A549 (cell line): Measurements from ENCODE around the gene CRYGN.

ENCODE experiments used
- CEBPB ChIP-seq, 2 experiments: fragments of >200 bp in 1 of 2; sonication (Bioruptor Twin) in 1 of 2; formaldehyde crosslinking in 1 of 2; IDR thresholded peaks; 2 replicates each; pipeline ENCODE4 v1.6.1; 2012 to 2016
- CHD2 ChIP-seq: fragments of 150-350 bp; IDR thresholded peaks from 2 replicates; pipeline ENCODE4 v1.6.1; 2014; ENCODE audit warnings: low read length; ENCODE audit not compliant: partially characterized antibody
- CTCF ChIP-seq: fragments of >200 bp; sonication (Bioruptor Twin); formaldehyde crosslinking; IDR thresholded peaks from 3 replicates; pipeline ENCODE4 v1.5.1; 2016
- JUNB ChIP-seq: fragments of >200 bp; sonication (Bioruptor Twin); formaldehyde crosslinking; IDR thresholded peaks from 2 replicates; pipeline ENCODE4 v1.6.1; 2016
- KDM1A ChIP-seq: fragments of 200-600 bp; sonication (generic); IDR thresholded peaks from 2 replicates; pipeline ENCODE4 v1.6.1; 2016; ENCODE audit warnings: low read depth, mild to moderate bottlenecking
- MAFK ChIP-seq: fragments of 450-650 bp; IDR thresholded peaks from 2 replicates; pipeline ENCODE4 v1.6.1; 2014; ENCODE audit not compliant: partially characterized antibody
- NR3C1 ChIP-seq: fragments of >200 bp; sonication (Bioruptor Twin); formaldehyde crosslinking; IDR thresholded peaks from 3 replicates; pipeline ENCODE4 v1.6.1; 2017
- PHF8 ChIP-seq: fragments of 200-600 bp; sonication (generic); IDR thresholded peaks from 2 replicates; pipeline ENCODE4 v1.6.1; 2016; ENCODE audit warnings: low read depth, mild to moderate bottlenecking, antibody characterized with exemption, moderate library complexity, borderline replicate concordance
- POLR2A ChIP-seq: IDR thresholded peaks from 2 replicates; pipeline ENCODE4 v1.6.1; 2012; ENCODE audit warnings: mild to moderate bottlenecking, low read length
- RAD21 ChIP-seq, 2 experiments: fragments of >200 bp in 1 of 2; sonication (Bioruptor Twin) in 1 of 2; formaldehyde crosslinking in 1 of 2; IDR thresholded peaks in 1 of 2; conservative IDR thresholded peaks in 1 of 2; 2 replicates in 1 of 2; 3 replicates in 1 of 2; pipeline ENCODE4 v1.6.1; 2012 to 2018; ENCODE audit warnings: inconsistent platforms in 1 of 2
- RCOR1 ChIP-seq: fragments of 150-350 bp; IDR thresholded peaks from 2 replicates; pipeline ENCODE4 v1.6.1; 2014; ENCODE audit warnings: antibody characterized with exemption, low read length, low read depth
- SMC3 ChIP-seq: fragments of >200 bp; sonication (Bioruptor Twin); formaldehyde crosslinking; IDR thresholded peaks from 3 replicates; pipeline ENCODE4 v1.6.1; 2018; ENCODE audit warnings: inconsistent platforms
- ZFP36 ChIP-seq: fragments of 450-650 bp; IDR thresholded peaks from 2 replicates; pipeline ENCODE4 v1.6.1; 2014; ENCODE audit warnings: borderline replicate concordance; ENCODE audit not compliant: partially characterized antibody

GRCh38 chr7:151436446-151437158, 3.3 kb downstream of the CRYGN start:
- TF ChIP-seq RCOR1 (no peak), POLR2A (no peak), CTCF (no peak), CHD2 (no peak), MAFK (no peak), KDM1A (no peak), PHF8 (no peak), NR3C1 (no peak), ZFP36 (no peak), JUNB (no peak), CEBPB (IDR thresholded peaks at IDR 0.05) (no peak), SMC3 (no peak), RAD21 (conservative IDR thresholded peaks at IDR 0.05 in 1 of 2, IDR thresholded peaks at IDR 0.05 in 1 of 2) (no peak)
